ENCODE results near the gene KCNG1.

KCNG1 gene

DNA sequence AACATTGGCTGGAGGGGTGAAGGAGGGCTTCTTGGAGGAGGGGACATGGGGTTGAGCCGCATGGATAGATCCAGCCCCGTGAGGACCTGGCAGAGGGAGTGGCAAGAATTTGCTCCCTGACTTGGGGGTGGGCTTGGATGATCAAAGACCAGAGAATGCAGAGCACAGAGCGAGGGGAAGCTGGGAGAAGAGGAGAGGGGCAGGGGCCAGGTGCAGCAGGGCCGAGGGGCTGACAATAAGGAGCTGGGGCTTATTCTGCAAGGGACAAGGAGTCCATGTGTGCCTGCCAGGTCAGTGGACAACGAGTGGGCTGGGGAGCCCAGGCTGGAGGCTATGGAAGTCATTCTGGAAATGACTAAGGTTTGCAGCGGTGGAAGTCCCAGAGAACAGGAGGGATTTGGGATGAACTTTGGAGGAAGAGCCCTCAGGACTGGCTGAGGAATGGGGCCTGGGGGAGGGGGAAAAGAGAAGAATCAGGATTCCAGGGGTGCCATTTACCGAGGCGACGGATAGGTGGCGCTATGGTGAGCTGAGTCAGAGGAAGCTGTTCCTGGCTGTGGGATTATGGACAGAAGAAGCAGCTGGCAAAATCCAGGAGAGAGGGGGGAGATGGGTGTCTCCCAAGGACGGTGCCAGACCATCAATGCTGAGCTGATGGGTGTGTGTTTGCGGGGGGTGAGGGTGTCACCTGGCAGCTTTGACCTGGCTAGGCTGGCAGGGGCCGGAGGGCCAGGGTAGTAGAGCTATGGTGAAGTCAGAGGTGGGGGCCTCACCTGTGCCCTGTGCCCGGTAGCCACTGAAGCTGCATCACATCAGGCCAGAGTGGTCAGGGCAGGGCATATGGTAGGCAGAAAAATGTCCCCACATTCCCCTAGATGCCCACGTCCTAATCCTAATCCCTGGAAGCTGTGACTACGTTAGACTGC is 7.8 kb downstream of the KCNG1 start:
- DNase-seq (ENCODE audit: extremely low read depth in 1 of 2, low read depth in 1 of 2), result no peak

DNA sequence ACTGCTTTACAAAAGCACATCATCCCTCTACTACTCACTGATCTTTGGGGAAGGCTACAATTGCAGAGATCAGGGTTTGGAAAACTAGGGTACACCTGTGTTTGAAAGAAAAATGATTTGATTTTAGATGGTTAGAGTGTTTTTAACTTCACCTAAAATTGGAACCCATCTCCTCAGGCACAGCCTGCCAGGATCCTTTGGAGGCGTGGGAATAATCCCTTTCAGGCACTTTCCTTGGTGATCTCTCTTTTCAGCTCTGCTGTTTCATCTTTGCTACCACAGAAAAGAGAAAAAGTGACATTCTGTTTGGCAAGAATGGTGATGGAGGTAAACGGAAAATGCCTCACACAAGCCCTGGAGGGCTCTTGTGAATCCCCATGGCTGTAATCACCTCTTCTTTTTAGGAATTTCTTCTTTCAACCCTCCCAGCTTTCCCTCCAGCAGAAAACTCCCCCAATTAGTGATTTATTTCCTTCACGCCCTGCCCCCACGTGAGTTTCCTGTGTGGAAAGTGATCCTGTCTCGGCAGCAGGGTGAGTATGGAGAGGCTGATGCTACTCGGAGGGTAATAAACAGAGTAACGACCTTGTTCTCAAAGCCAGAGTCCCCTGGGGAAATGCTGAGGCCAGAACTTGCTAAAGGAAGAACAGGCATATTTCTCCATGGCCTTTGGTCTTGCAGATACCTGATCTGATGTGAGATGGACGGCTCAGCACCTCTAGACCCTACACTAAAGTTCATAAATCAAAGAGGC is 9.2 kb downstream of the KCNG1 start:
- no peak for DNase-seq (ENCODE audit: extremely low read depth in 1 of 2, low read depth in 1 of 2)

DNA sequence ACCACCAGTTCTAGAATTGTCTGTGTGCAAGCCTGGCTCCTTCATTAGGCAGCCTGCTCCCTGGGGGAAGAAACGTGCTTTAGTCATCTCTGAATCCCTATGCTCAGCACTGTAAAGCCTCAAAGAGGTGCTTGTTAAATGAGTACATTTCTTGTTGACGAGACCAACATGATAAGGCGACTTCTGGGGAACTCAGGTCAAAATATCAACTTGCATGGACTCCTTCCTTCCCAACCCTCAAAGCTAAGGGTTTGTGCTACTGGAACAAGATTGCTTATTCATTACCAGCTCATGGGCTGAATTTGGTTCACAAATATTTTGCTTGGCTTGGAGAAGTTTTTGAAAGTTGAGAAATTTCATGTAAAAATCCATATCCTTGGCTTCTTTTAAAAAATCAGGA is 10.6 kb downstream of the KCNG1 start:
- no peak for DNase-seq (ENCODE audit: extremely low read depth in 1 of 2, low read depth in 1 of 2)

DNA sequence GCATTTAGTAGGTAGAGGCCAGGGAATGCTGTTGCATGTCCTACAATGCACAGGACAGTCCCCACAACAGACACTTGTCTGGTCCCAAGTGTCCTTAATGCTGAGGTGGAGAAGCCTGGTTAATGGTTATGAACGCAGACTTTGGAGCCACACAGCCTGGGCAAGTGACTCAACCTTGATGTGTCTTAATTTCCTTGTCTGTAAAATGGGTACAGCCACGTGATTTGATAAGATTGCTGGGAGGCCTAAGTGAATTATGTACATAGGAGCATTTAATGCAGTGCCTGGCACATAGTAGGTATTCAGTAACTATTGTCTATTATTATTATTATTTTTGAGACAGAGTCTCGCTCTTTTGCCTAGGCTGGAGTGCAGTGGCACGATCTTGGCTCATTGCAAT is 11.4 kb downstream of the KCNG1 start:
- DNase-seq (ENCODE audit: extremely low read depth in 1 of 2, low read depth in 1 of 2), result no peak

DNA sequence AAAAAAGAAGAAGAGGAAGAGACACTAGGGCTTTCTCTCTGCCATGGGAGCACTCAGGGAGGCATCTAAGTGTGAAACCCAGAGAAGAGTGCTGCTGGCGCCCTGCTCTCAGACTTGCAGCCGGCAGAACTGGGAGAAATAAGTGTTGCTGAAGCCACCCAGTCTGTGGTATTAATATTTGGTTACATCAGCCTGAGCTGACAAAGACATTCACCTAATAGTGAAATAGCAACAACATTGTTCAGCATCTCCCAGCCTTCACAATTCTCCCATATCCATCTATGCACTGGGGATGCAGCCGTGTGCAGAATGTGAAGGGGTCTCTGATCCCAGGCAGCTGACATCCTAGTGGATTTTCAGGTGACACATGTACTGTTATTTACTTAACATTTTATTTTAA is 12.0 kb downstream of the KCNG1 start:
- DNase-seq (ENCODE audit: extremely low read depth in 1 of 2, low read depth in 1 of 2), result no peak

DNA sequence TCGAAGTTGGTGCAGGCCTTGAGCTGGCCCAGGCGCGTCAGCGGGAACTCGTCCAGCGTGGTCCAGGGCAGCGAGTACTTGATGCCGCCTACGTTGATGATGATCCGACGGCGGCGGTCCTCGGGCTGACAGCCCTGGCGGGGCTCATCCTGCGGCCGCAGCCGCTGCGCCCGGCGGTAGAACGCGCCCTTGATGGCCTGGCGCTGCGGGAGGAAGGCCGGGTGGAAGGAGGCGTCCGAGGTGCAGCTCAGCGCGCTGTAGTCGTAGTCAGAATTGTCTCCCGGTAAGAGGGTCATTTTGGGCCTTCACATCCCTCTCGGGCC is 12.9 kb downstream of the KCNG1 start:
- DNase-seq (ENCODE audit: extremely low read depth in 1 of 2, low read depth in 1 of 2), result no peak

DNA sequence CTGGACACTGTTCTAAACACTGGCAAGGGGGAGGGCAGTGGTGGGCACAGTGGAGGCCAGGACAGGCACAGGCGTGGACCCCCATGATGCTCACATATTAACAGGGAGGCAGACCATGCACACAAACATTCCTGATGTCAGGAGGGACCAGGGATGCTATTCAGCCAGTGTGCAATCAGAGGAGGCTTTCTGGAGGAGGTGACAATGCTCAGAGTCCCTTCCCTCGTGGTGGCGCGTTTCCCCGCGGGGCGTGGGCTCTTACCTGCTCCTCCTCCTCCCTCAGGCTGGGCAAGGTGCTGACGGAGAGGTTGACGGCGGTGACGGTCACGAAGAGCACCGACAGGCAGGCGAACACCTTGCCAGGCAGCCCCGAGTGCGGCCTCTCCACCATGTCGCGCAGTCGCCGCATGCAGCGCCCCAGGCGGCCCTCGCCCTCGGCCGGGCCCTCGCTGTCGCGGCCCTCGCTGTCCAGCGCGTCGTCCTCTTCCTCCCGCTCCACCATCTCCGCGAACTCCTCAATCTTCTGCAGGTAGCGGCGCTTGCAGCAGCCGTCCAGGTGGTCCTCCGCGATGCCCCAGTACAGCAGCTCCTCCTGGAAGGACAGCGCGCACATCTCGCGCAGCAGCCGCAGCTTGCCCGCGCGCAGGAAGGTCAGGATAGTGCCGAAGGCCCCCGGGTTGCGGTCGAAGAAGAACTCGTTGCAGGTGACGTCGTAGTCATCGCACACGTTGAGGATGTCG is 13.4 kb downstream of the KCNG1 start:
- DNase-seq (ENCODE audit: extremely low read depth in 1 of 2, low read depth in 1 of 2), result no peak

DNA sequence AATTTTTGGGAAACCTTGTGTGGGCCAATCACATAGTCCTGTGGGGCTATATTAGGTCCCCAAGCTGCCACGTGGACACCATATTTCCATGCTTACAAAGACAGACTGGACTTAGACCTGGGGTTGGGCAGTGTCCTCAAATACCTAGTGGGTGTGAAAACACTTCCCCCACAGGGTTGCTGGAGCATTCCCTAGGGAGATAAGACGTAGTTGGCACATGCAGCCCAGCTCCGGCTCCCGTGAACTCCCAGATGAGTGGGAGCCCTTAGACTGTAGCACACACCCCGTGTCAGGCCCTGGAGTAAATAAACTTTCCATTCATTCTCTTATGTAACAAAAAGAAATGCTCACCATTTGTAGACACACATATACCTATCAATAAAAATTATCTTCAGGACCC is 14.2 kb downstream of the KCNG1 start:
- DNase-seq (ENCODE audit: extremely low read depth in 1 of 2, low read depth in 1 of 2), result no peak

DNA sequence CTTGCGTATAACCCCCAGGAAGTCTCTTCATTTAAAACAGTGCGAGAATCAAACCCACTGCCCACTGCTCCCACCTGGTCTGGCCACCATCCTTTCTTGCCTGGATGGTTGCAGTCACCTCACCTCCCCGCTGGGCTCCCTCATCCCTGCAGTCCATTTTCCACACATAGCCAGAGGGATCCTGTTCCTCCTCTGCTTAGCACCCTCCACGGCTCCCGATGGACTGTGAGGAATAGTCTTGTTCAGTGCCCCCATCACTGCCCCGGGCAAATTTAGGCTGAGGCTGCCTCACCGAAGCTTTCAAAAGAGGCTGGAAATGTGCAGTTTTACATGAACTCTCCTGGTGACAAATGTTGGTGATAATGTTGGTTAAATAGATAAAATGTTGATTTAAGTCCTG is 17.7 kb downstream of the KCNG1 start:
- no peak for DNase-seq (ENCODE audit: extremely low read depth in 1 of 2, low read depth in 1 of 2)

DNA sequence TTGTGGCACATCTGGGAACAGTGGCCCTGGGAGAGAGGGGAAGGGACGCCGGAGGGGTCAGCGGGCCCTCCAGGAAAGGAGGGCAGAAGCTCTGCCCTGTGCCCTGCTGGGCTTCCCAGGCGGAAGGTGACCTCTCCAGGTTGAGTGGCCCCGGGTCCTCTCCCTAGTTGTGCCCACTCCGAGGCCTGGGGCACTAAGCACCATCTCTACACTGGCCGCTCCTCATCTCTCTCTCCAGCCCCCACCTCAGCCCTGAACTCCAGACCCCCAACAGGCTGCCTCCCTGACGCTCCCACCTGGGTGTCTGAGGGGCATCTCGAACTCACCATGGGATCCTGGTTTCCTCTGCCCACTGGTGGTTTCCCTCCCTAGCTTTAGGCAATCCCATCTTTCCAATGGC is 18.1 kb downstream of the KCNG1 start:
- no peak for DNase-seq (ENCODE audit: extremely low read depth in 1 of 2, low read depth in 1 of 2)

DNA sequence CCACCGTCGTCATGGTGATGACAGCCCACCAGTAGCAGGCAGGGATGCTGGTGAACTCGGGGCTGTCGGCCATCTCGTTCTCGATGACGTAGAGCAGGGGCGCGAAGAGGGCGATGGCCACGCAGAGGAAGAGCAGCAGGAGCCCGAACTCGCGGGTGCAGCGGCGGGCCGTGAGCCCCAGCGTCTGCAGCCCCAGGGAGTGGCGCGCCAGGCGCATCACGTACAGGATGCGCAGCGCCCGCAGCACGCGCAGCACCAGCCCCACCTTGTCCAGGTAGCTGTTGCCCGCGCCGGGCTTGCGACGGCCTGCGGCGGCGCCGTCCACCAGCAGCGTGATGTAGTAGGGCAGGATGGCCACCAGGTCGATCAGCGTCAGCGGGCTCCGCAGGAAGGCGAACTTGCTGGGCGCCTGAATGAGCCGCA is 18.6 kb downstream of the KCNG1 start:
- DNase-seq (ENCODE audit: extremely low read depth in 1 of 2, low read depth in 1 of 2), result no peak

DNA sequence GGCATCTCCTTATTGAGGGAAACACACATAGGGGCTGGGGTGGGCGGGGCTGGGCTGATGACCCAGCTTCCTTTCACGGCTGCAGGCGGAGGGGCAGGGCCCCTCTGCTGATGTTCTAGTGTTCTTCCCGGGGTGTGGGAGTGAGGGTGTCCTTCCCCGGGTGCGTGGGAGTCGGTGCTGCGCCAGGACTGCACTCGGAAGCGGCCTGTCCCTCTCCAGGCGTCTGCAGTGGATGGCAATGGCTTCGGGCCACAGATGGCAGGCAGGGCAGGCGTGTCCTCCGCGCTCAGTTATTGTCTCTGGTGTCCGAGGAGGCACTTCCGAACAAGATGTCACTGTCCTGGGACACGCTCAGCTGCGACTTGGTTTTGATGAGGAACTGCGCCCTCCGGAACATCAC is 19.2 kb downstream of the KCNG1 start:
- DNase-seq (ENCODE audit: extremely low read depth in 1 of 2, low read depth in 1 of 2), result no peak

DNA sequence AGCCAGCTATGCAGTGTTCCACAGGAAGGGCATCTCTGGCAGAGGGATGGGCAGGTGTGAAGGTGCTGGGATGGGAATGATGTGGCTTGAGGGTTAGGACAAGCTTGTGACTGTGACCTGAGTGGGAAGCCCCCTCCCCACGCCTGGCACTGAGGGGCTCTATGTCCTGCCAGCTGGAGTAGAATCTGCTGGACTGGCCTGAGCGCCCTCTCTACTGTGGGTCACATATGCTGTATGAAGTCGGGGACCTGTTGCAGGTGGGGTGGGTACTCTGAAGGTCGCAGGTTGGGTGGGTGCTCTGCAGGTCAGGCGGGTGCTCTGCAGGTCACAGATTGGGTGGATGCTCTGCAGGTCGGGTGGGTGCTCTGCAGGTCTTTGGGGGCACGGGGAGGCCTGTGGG is 20.3 kb downstream of the KCNG1 start:
- no peak for DNase-seq (ENCODE audit: extremely low read depth in 1 of 2, low read depth in 1 of 2)

DNA sequence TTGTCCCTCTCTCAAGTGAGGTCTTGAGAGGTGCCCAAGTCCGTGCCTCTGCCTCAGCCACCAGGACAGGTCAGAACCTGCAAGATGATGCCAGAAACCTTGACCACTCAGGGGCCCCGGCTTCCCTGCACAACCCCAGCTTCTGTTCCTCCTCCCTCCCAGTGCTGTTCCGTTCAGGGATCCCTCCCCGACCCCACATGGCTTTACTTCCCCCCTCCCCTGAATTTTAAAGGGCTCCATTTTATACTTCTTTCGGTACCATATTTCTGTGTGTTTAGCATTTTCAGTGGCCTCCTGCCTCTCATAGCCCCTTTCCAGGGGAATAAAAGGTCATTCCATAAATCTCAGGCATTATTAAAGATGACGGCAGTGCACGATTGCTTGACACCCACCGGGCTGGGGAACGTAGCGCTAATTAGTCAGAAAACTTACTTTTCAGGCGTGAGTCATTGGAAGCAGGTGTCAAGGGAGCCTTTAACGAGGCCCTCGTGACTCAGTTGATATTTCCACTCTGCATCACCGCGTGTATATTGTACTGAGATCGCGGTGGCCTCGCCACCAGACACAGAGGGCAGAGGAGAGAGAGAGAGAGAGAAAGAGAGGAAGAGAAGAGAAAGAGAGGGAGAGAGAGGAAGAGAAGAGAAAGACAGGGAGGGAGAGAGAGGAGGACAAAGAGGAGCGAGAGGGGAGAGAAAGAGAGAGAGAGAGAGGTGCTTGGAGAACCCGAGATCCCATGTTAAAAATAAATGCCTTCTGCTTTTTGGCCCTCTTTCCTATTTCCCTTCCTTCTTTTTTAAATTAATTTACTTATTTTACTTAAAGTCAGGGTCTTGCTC is 21.3 kb downstream of the KCNG1 start:
- no peak for DNase-seq (ENCODE audit: extremely low read depth in 1 of 2, low read depth in 1 of 2)

DNA sequence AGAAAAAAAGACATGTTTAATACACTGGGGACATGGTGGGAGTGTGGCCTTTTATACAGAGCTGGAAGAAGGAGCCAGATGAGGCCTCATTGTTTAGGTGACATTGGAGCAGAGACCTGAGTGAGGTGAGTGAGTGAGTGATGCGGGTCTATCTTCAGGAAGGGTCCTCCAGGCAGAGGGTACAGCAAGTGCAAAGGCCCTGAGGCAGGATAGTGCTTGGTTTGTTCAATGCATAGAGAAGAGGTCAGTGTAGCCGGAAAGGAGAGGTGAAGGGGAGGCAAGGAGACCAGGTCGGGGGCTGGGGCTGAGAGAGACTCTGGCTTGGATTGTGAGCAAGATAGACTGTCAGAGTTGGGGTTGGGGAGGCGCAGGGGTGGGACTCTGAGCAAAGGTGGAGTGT is 23.6 kb downstream of the KCNG1 start:
- DNase-seq (ENCODE audit: extremely low read depth in 1 of 2, low read depth in 1 of 2), result no peak

DNA sequence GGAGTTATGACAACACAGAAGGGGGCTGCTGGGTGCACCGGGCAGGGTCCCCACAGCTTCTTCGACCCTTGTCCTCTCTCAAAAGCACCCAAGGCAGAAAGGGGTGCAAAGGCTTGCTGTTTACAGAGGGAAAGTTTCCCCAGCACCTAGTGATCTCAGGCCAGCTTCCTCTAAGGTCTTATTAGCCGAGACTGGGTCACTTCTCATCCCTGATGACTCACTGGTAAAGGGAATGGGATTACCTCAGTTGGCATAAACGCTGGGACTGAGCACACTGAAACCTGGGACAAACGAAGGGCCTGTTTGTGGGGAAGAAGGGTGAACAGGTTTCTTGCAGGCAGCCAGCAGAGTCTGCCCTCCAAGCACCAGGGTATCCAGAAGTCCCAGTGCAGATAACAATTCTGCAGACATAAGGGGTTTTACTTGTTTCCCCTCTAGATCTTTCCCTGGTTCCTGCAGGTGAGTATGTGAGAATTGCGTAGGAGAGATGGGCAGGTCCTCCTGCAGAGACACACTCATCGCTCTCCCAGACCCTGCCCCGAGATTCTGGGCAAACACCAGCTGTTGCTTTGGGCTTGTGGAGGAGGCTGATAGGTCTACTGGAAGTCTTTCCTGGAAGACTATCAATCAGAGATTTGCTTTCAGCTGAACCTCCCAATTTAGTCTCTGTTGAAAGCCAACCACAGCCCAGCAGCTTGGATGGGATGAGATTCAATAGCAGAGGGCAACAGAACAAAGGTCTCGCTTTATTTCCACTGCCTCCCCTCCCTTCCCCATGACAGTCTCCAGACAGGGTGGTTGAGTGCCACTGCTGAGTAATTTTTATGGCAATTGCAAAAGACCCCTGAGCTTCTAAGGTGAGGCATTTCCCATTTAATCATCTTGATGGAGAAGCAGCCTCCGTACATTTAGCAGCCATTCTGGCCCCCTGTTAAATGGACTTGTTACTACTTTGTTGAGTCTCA is 25.7 kb downstream of the KCNG1 start:
- no peak for DNase-seq (ENCODE audit: extremely low read depth in 1 of 2, low read depth in 1 of 2)

DNA sequence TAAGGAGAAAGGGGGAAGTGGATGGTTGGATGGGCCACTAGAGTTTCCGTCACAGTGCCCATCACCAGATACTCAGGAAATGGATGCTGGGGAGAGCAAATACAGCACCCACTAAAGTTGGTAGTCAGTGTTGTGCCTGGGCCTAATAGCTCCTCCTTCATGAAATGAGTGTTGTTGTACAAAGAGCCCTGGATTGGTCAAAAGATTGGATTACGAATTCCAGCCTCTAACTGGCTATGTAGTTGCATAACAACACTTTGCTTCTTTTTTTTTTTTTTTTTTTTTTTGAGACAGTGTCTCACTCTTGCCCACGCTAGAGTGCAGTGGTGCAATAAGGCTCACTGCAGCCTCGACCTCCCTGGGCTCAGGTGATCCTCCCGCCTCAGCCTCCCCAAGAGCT is 27.4 kb downstream of the KCNG1 start:
- DNase-seq (ENCODE audit: extremely low read depth in 1 of 2, low read depth in 1 of 2), result no peak

DNA sequence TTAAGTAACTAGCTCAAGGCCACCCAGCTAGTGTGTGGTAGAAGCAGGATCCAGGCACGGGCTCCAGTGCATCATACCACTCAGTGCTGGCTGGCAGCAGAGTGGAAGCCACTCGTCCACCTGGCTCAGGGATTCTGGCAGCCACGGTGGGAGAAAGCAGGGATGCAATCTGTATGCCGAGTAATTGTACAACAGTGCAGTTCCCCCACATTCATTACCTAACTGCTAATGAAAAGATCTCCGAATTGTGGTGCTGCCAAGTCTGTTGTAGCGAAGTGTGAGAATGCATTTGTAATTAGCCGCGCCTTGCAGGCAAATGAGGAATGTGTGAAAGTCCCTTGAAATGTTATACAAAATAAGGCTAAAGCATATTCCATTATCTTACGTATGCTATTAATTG is 29.0 kb downstream of the KCNG1 start:
- DNase-seq (ENCODE audit: extremely low read depth in 1 of 2, low read depth in 1 of 2), result no peak

DNA sequence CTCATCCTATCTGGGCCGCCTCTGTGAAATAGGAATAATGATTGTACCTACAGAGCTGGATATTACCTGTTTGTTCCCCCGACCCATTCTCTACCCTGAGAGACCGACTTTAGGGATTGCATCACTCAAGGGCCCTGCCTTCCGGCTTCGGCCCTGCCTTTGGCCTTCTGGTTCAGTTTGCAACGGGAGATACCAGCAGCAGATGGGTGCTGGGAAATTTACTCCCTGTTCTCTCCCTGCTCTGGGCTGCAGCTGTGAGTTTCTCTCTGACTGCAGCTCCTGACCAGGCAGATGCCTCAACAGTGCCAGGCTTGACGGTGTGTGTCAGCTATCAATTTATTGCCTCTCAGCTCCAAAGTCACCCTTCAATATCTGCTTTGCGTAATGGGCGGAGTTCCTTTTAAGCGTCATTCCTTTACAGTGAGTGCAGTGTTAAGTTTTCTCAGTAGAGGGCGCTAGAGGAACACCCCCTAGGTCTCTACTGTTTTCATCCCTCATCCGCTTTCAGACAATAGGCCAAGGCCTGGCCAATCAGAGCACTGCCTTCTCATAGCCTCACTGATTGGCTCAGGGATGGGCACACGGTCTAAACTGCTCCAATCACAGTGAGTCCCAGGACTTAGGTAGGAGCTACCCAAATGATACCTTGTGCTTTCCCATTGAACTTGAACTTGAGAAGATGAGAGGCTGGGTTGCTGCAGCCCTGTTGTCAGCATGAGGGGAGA is 30.0 kb downstream of the KCNG1 start:
- DNase-seq (ENCODE audit: extremely low read depth in 1 of 2, low read depth in 1 of 2), result peak in 1 of 2 donors; percentile 38

Data from stimulated activated CD8-positive, alpha-beta memory T cell treated with anti-CD3 and anti-CD28 coated beads, Interleukin-7, amount 100 ng/mL, for 48 hours (primary cell).